Adipocyte (in vitro differentiated cells): ENCODE results near the gene SMPD3.

ENCODE experiments used
- DNase-seq: peaks from one replicate; pipeline ENCODE4 v3.0.0-alpha.2; 2015; ENCODE audit warnings: low read depth
- H3K27me3 ChIP-seq: replicated peaks from 2 replicates; pipeline ENCODE4 v1.7.0; 2013; ENCODE audit warnings: mild to moderate bottlenecking, low read length, moderate library complexity; ENCODE audit not compliant: control insufficient read depth, insufficient read depth
- H3K36me3 ChIP-seq: 2 replicates; pipeline ENCODE4 v1.7.0; 2013; ENCODE audit warnings: low read length, mild to moderate bottlenecking, moderate library complexity; ENCODE audit not compliant: control insufficient read depth, insufficient read depth, severe bottlenecking
- H3K4me1 ChIP-seq: 2 replicates; pipeline ENCODE4 v1.7.0; 2013; ENCODE audit warnings: mild to moderate bottlenecking, low read length, moderate library complexity; ENCODE audit not compliant: control insufficient read depth, insufficient read depth
- H3K4me3 ChIP-seq: 2 replicates; pipeline ENCODE4 v1.7.0; 2013; ENCODE audit warnings: mild to moderate bottlenecking, low read length, moderate library complexity
- H3K9ac ChIP-seq: 2 replicates; pipeline ENCODE4 v1.7.0; 2013; ENCODE audit warnings: mild to moderate bottlenecking, low read length, moderate library complexity
- H3K9me3 ChIP-seq: 2 replicates; pipeline ENCODE4 v1.7.0; 2013; ENCODE audit warnings: mild to moderate bottlenecking, low read length, moderate library complexity; ENCODE audit not compliant: control insufficient read depth

The SMPD3 gene

DNA sequence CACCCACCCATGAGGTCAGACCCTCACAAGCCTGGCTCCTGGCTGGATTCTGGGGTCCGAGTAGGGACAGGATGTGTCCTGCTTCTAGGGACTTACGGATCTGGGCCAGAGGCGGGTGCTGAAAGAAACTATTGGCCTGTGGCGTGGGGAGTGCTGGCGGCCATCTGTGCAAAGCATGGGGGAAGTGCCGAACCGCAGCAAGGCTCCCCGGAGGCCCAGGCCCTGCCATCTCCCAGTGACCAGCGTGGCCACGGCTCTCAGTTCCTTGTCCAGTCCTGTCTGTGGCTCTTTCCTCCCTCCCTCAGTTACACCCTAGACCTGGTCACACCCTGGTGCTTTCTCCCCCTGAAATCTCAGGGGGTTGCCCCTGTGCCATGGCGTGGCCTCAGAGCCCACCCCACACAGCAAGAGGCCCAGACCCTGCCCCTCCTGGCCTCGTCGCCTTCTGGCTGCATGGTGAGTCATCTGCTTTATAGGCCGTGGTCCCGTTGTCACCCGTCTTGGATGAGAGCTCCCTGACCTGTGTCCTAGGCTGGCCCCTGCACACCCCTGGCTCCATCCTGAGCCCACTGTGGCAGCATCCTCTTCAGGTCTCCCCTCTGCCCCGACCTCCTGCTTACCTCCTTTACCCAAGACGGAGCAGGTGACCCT lies 83.0 kb downstream of the SMPD3 start:
- no peak overlapping the region for H3K9ac ChIP-seq
- H3K9me3 ChIP-seq: no peaks in the 10 kb centered on the region
- H3K4me3 ChIP-seq: no peak overlapping the region
- peaks cover 32% of the 10 kb centered on the region for H3K27me3 ChIP-seq
- H3K36me3 ChIP-seq: no peaks in the 10 kb centered on the region
- DNase-seq: no peak
- H3K4me1 ChIP-seq: peaks cover 13% of the 10 kb centered on the region

DNA sequence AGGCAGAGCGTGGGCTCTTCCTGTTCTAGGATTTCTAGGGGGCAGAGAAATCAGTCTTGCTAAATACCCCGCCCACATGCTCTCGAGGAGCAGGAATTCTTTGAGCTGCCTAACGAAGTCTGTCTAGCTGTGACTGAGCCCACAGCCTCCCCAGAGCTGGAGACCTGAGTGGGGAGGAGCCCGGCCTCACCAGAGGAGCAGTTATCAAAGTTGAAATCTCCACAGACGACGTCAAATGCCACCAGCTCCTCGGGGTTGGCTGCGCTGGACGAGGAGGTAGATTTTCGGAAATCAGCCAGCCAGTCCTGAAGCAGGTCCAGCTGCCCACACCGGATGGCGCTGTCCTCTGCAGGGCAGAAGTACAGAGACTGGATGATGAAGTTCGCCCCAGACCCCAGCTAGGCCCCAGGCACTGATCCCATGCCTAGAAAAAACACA lies 83.7 kb downstream of the SMPD3 start:
- no peak for DNase-seq
- Histone ChIP-seq H3K27me3 (peaks cover 28% of the 10 kb centered on the region), H3K9me3 (no peaks in the 10 kb centered on the region), H3K4me1 (peaks cover 13% of the 10 kb centered on the region), H3K9ac (no peak overlapping the region), H3K4me3 (no peak overlapping the region), H3K36me3 (no peaks in the 10 kb centered on the region)

DNA sequence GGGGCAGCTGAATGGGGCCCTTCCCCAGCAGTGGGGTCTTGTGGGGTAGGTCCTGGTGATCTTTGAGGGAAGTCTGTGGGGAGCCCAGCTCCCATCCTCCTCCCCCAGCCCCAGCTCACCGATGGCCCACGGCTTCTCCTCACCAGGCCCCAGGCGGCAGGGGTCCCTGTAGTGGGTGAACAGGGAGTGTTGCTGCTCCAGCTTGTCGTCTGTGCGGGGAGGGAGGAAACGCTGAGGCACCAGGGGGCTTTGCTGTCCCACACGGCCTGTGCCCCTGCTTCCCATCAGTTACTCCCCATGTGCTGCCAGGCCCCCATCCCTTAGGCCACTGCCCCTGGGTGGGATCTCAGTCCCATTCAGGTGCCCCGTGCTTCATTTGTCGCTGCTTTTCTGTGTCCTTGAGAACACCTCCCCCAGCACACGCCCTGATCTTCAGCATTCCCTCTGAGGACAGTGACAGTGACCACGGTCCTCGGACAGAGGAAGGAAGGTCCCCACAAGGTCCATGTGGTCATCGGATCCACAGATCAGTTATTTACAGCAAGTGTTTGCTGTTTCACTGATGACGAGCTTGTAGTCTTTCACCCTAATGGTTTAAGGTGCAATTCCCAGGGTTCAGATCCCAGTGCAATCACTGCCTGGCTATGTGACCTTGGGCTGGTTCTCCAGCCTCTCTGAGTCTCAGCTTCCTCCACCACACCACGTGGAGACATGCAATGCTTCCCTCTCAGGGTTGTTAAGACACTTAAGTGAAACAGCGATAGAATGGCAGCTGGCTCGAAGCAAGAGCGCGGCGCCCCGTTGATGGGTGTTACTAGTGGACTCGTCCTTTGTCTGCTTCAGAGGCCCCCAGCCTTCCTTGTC lies 84.4 kb downstream of the SMPD3 start:
- DNase-seq: no peak
- peaks cover 27% of the 10 kb centered on the region for H3K27me3 ChIP-seq
- H3K4me1 ChIP-seq: peaks cover 13% of the 10 kb centered on the region
- no peak overlapping the region for H3K4me3 ChIP-seq
- no peak overlapping the region for H3K9ac ChIP-seq
- H3K9me3 ChIP-seq: no peaks in the 10 kb centered on the region
- no peaks in the 10 kb centered on the region for H3K36me3 ChIP-seq

DNA sequence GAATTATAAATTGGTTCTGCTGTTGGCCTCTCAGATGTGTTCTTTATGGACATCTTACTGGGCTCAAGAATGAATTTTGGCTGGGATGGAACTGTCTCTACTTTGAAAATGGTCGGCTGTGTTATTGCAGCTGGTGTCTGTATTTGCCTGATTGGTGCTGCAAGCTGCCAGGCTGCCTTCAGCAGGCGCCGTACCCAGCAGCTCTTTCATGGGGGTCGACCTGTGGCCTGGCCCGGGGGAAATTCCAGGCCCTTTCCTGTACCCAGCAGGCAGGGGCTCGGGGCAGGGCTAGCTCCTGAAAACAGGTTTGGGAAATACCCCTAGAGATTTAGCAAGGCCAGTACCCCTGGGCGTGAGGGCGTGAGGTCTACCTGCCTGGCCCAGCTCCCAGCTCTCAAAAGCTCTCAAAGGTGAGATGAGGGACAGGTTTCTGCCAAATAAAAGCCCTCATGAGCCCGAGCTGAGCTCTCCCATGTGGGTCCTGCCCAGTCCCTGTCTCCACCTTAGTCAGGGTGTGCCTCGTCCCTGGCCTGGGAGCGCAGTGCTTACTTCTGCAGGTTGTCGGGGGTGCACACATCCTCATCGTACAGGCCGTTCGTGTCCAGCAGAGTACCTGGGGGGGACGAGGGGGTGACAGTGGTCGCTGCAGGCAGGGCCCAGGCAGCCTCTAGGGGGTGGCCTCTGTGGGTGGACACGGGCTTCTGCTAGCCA lies 85.2 kb downstream of the SMPD3 start:
- H3K9me3 ChIP-seq: no peaks in the 10 kb centered on the region
- no peak overlapping the region for H3K4me3 ChIP-seq
- no peak for DNase-seq
- H3K27me3 ChIP-seq: peaks cover 21% of the 10 kb centered on the region
- H3K4me1 ChIP-seq: peaks cover 13% of the 10 kb centered on the region
- peaks cover 7% of the 10 kb centered on the region for H3K36me3 ChIP-seq
- no peak overlapping the region for H3K9ac ChIP-seq

DNA sequence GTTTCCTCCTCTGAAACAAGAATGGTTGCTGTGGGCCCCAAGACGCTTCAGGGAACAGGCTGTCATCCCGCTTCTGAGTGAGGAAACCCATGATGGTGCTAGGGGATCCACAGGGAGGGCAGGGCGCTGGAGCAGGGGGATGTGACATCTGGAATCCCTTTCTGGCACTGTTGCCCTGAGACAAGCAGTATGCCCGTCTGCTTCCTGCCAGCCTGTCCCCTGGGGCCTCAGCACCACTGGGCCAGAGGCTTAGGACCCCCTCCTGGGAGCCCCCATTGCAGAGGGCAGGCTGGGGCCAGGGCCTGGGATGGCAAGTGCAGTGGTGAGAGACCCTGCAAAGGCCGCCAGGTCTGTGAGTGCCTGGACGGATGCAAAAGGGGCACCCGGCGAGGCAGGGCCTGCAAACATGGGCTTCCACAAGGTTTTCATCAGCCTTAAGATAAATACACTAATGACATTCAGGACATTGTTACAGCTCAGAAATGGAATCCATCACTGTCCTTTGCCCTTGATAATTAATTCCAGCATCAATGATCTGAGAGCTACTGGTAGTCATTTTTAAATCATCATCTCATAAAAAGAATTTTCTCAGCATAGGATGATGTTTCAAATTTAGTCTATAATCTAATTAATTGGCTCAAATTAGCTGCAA lies 85.9 kb downstream of the SMPD3 start:
- H3K9me3 ChIP-seq: no peaks in the 10 kb centered on the region
- H3K27me3 ChIP-seq: peaks cover 15% of the 10 kb centered on the region
- peaks cover 13% of the 10 kb centered on the region for H3K4me1 ChIP-seq
- peaks cover 14% of the 10 kb centered on the region for H3K36me3 ChIP-seq
- peak; percentile 7 for DNase-seq
- H3K9ac ChIP-seq: no peak overlapping the region
- no peak overlapping the region for H3K4me3 ChIP-seq

DNA sequence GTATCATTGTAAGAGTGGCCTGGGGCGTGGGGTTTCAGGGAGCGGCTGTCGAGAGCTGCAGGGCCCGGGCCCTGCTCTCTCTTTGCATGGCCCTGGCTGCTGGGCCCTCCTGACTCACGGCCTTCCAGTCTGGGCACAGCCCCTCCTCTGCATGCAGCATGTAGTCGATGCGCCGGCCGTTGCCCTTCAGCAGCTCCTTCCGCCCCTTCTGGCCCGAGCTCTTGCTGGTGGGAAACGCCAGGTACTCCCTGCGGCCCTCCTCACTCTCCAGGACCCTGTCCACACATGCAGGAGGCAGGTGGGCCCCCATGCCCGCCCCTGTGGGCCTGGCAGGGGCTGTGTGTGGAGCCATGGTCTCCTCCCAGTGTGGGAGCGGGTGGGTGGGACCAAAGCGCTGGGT lies 86.8 kb downstream of the SMPD3 start:
- Histone ChIP-seq H3K27me3 (peaks cover 12% of the 10 kb centered on the region), H3K36me3 (peaks cover 23% of the 10 kb centered on the region), H3K9ac (no peak overlapping the region), H3K9me3 (no peaks in the 10 kb centered on the region), H3K4me1 (peaks cover 13% of the 10 kb centered on the region), H3K4me3 (no peak overlapping the region)
- no peak for DNase-seq

DNA sequence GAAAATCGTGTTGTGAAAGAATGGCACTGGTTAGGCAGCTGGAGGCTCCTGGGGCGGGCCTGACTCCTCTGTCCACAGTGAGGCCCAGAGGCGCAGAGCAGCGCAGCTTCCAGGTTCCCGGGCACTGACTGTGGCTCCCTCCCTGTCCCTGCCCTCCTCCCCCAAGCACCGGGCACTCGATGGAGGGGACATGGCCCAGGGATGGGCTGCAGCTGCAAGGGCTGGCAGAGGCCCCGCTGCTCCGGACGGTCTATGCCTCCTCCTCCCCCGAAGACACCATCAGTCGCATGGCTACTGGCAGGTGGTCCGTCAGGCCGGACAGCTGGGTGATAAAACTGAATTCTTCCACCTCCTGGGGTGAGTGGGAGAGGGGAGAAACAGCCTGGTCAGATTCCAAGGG lies 87.4 kb downstream of the SMPD3 start:
- peaks cover 7% of the 10 kb centered on the region for H3K27me3 ChIP-seq
- no peak overlapping the region for H3K4me3 ChIP-seq

DNA sequence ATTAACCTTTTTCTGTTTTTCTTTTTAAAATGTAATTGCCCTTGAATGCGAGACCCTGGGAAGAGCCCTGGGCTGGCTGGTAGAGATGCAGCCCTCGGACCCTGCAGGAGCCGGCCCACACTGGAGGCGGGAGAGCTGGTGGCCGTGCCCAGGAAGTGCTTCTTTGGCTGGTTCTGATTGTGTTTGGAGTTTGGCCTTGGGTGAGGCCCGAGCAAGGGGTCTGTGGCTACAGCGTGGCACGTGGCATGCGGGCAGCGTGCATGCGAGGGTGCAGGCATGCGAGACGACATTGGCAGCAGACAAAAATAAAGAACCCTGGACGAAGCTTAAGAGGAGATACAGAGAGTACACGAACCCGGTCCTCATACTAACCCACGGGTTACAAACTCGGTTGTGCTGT lies 87.8 kb downstream of the SMPD3 start:
- DNase-seq: no peak
- Histone ChIP-seq H3K27me3 (peaks cover 3% of the 10 kb centered on the region), H3K9ac (no peak overlapping the region)

More for the DNA sequence above, 87.4 kb downstream of the SMPD3 start:
- Histone ChIP-seq H3K9me3 (no peaks in the 10 kb centered on the region), H3K4me1 (peaks cover 13% of the 10 kb centered on the region), H3K9ac (no peak overlapping the region), H3K36me3 (peaks cover 28% of the 10 kb centered on the region)
- no peak for DNase-seq

DNA sequence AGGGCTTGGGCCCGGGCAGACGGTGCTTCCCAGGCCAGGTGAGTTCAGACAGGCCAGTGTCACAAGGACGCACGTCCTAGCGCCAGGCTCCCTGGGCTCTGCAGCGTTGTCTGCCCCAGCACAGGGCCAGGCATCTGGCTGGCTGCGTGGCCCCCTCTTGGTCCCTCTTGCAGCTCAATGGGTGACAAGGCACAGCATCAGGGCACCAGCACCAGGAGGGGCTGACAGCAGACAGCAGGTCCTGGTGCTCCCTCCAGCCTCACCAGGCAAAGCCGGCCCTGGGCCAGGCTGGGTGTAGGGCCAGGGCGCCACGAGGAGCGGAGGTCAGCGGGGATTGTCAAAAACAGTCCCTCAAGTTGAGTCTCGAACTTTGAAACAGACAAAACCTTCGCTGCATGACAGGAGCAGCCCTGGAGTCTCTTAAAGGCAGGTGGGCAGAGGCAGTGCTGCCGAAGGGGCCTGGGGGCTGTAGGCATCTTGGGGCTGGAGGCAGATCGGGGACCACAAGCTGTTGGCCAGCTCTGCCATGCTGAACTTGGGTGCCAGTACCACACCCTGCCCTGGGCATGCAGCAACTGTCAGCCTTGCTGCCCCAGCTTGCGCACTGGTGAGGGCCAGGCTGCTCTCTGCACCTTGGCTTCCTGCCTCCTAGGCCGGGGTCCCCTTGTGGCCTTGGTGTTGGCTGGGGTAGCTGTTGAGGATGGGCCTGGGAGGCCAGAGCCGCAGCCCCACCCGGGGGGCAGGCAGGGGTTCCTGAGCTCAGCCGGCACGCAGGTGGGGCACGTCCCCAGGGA lies 88.7 kb downstream of the SMPD3 start:
- H3K9me3 ChIP-seq: no peaks in the 10 kb centered on the region

More for the DNA sequence above, 87.8 kb downstream of the SMPD3 start:
- Histone ChIP-seq H3K36me3 (peaks cover 32% of the 10 kb centered on the region), H3K4me1 (peaks cover 13% of the 10 kb centered on the region), H3K9me3 (no peaks in the 10 kb centered on the region), H3K4me3 (no peak overlapping the region)

DNA sequence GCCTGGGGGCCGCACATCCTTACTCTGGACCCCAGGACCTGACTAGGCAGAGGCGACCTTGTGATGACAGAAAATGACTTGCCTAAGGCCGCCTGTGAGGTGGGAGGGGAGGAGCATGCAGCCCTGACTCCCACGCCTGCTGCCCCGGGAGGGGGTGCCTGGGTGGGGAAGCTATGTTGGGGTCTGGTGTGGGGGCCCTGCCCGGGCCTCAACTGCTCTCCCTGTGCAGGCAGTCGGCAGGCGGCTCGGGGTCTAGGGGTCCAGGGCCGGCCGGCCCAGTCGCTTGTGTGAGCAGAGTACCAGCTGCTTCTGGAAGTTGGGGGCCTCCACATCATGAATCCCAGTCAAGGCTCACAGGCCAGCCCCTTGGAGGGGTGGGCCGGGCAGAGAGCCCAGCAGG lies 89.4 kb downstream of the SMPD3 start:
- DNase-seq: no peak
- peaks cover 46% of the 10 kb centered on the region for H3K36me3 ChIP-seq
- no peaks in the 10 kb centered on the region for H3K4me1 ChIP-seq
- no peak overlapping the region for H3K9ac ChIP-seq
- H3K4me3 ChIP-seq: no peak overlapping the region
- no peaks in the 10 kb centered on the region for H3K9me3 ChIP-seq
- no peaks in the 10 kb centered on the region for H3K27me3 ChIP-seq

More for the DNA sequence above, 88.7 kb downstream of the SMPD3 start:
- H3K4me3 ChIP-seq: no peak overlapping the region
- peaks cover 5% of the 10 kb centered on the region for H3K4me1 ChIP-seq
- no peak overlapping the region for H3K9ac ChIP-seq
- no peaks in the 10 kb centered on the region for H3K27me3 ChIP-seq
- H3K36me3 ChIP-seq: peaks cover 40% of the 10 kb centered on the region
- DNase-seq: no peak
